Cardiac fibroblast (primary cell): Measurements from ENCODE around the gene ZNF219.

Experiments used
- DNase-seq, 2 donors: peaks; one replicate each; pipeline versions ENCODE4 v3.0.0 to v3.0.0-alpha.2; 2010; ENCODE audit warnings: low read depth in 2 of 2
- H3K4me3 ChIP-seq, 2 donors: replicated peaks in 1 of 2; 1 replicate in 1 of 2; 2 replicates in 1 of 2; pipeline ENCODE4 v1.5.1; 2011; ENCODE audit warnings: low read depth in 2 of 2, low read length in 2 of 2, mild to moderate bottlenecking in 2 of 2, moderate library complexity in 1 of 2
- TF ChIP-seq, protein P1 (sequence below): IDR thresholded peaks from one replicate; pipeline ENCODE4 v1.5.1; 2011; ENCODE audit warnings: low read depth, mild to moderate bottlenecking, low read length, inconsistent platforms

The ZNF219 gene

DNA sequence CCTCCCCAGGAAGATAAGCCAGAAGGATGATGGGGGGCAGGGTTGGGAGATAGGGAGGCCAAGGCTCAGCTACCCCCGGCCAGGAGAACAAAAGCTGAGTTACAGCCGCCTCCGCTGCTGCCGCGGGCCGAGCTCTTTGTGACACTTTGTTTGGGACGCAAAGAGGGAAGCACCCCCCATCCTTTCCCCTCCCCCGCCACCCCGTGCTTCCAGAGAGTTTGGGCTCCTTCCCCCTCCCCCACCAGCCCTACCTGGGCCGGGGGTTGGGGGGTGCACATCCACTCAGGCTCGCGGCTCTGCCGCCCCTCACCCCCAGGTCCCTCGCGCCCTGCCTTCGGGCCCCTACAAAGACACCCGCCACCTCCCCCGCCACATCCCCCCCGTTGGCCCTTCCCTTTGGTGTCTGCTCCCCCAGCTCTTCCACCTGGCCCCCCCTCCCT is 799 bp downstream of the ZNF219 start:
- DNase-seq, result no peak
- peak overlapping the region in 1 of 2 donors; percentile 6 for H3K4me3 ChIP-seq
- TF ChIP-seq, protein P1, sequence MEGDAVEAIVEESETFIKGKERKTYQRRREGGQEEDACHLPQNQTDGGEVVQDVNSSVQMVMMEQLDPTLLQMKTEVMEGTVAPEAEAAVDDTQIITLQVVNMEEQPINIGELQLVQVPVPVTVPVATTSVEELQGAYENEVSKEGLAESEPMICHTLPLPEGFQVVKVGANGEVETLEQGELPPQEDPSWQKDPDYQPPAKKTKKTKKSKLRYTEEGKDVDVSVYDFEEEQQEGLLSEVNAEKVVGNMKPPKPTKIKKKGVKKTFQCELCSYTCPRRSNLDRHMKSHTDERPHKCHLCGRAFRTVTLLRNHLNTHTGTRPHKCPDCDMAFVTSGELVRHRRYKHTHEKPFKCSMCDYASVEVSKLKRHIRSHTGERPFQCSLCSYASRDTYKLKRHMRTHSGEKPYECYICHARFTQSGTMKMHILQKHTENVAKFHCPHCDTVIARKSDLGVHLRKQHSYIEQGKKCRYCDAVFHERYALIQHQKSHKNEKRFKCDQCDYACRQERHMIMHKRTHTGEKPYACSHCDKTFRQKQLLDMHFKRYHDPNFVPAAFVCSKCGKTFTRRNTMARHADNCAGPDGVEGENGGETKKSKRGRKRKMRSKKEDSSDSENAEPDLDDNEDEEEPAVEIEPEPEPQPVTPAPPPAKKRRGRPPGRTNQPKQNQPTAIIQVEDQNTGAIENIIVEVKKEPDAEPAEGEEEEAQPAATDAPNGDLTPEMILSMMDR, result no peak

DNA sequence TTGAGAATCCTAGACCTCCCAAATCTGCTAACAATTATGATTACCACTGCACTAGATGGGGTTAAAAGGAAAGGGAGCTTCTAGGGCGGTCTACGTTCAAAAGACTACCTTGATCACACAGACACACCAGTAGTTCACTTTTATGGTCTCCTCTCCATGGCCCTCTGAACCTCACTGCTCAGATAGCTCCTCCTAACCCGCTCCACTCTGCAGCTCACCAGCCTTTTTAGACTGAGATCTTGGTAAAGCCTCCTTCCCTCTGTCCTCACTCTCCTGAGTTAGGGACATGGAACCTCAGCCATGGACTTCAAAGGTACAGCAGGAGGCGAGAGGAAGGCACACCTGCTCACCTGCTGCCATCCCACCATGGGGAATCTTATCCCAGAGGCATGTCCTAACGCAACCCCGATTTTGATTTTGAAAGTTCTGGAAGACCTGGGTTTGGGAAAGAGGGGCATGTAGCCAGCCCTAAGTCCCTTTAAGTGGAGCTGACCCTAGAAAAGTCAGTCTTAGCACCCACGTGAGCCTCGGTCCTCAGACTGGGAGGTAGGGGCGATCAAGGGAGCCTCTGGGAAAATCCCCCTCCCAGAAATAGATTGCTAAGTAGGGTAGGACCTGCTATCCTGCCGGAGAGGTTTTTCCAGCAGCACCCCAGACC is 1.3 kb downstream of the ZNF219 start:
- TF ChIP-seq, protein P1, result no peak
- peak overlapping the region in 1 of 2 donors; percentile 6 for H3K4me3 ChIP-seq
- no peak for DNase-seq

DNA sequence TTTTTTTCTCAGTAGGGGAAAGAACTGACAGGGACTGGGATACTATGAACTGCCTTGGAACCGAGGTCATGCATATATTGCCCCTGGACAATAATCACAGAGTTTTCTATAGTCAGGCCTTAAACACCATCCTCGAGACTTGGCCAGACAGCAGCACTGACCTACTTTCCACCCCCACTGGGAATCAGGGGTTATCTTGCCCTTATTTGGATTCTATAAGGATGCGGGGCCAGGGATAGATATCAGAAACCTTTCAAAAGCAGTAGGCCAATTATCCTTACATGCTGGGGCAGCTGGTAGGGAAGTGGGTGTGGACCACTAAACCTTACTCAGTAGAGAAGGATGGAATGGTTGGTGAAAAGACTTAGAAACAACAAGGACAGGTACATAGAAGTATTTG is 2.0 kb downstream of the ZNF219 start:
- TF ChIP-seq, protein P1, result no peak
- no peak for DNase-seq
- no peak overlapping the region for H3K4me3 ChIP-seq

DNA sequence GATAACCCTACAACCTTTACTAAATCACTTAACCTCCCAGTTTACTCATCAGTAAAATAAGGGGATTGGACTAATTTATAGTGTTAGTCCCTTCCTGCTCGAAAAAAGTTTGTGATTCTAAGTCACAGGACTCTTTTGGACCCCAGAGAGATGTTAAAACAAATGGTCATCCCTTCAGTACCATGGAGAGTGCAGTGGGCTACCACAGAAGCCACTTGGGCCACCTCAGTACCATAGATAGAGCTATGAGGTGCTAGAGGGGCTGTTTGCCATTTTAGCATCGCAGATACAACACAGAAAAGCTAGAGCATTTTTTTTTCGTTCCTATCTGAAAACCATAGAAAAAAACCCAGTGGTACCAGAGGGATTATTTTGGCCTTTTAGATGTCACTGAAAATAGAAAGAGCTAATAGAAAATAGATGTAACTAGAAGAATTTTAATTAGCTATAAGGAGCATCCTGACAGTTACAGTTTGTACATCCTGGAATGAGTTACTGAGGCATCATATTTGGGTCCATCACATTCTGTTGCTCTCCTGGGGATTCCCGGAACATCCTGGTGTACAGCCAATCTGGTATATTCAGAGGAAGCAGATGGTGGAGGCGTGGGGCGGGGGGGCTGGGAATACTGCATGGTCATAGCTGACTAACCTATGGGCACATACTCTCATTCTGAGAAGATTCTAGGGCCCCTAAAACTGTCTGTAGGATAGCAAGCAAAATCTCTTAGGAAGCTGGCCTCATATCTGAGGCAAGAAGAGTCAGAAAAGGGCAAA is 2.8 kb downstream of the ZNF219 start:
- H3K4me3 ChIP-seq, result no peak overlapping the region
- TF ChIP-seq, protein P1, result no peak
- peak in 1 of 2 donors; percentile 66 for DNase-seq

DNA sequence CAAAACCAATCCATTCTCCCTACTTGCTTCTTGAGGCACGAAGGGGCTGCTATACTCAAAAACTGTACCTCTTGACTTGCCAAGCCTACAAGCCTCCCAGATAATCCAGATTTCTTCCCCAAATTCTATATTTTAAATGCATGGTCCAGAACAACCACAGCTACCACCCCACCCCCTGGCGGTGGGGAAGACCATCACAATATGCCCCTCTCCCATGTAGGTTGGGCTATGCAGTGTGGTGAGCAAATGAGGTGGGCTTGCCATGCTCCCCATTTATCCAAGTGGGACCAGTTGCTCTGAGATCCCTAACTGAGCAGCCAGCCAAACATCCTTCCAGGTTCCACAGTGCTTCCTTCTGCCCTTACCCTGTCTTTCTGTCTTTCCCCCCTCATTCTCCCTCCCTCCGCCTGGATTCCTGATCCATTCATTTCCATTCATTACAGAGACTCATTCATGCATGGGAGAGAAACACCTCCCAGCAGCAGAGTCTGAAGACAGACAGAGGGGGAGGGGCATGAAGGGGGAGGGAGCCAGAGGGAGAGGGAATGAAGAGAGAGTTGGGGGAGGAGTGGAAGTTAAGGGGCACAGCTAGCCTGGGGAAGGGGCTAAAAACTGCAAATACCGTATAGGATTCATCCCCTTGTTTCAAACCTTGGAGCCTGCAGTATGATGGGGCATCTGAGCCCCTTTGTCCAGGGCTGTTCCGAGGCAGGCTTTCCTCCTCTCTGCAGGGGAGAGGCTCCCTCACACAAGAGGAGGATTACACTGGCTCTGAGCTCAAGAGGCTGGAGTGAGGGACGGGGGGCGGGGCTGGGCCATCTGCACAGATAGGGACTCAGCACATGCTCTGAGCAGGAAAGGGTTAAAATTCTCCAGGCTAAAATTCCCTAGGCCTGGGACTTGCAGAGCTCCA is 4.4 kb downstream of the ZNF219 start:
- no peak overlapping the region for H3K4me3 ChIP-seq
- TF ChIP-seq, protein P1, result peak; percentile 5
- no peak for DNase-seq

DNA sequence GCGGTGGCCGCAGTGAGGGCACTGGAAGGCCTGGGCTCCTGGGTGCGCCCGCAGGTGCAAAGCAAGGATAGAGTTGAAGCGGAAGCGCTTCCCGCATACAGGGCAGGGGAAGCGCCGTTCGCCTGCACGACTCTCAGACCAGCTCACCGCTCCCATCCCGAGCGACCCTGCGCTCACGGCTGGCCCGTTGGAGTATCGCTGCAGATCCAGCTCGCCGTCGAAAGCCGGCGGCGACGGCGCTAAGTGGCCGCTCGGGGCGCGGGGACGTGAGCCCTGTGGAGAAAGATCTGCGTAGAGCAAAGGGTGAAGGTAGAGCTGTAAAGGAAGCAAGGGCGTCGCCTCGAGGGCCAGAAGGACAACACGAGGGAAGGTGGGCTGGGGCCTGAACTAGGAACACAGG is 5.4 kb downstream of the ZNF219 start:
- no peak overlapping the region for H3K4me3 ChIP-seq
- TF ChIP-seq, protein P1, result no peak
- no peak for DNase-seq
